SHP77 treated with DMSO at 0.1 percent for 48 hours (cell line): ENCODE measurements around the gene RANBP6.
A peak's percentile ranks its signal among the peaks of the same experiment; 100 is the strongest.
"Not testable (repeated sequence)": the region's sequence is repeated elsewhere in the genome, so short reads cannot be mapped to it uniquely, and the experiment has no call there.

Source experiments
- DNase-seq: peaks from one replicate; lab custom pipeline; 2025; lab: John Stamatoyannopoulos, UW

RANBP6 gene

GRCh38 chr9:6015278-6016157 is at the start of gene RANBP6:
RANBP6 (minus strand) TSS chr9:6015624; CDS start chr9:6015607, 17 bp downstream.
- DNase-seq: peak; percentile 30

- DNase-seq: not testable (repeated sequence)
These were observed 47.7 kb upstream of the RANBP6 start for GRCh38 chr9:6063146-6063545.

GRCh38 chr9:6055666-6056065 is 40.2 kb upstream of the RANBP6 start:
- no peak for DNase-seq

- DNase-seq: no peak
These were observed 39.8 kb upstream of the RANBP6 start for GRCh38 chr9:6055216-6055615.

GRCh38 chr9:6054280-6055099 is 39.1 kb upstream of the RANBP6 start:
- no peak for DNase-seq

- no peak for DNase-seq
These were observed 37.0 kb upstream of the RANBP6 start for GRCh38 chr9:6052293-6052919.

- no peak for DNase-seq
These were observed 36.1 kb upstream of the RANBP6 start for GRCh38 chr9:6051511-6051950.

GRCh38 chr9:6049798-6050197 is 34.4 kb upstream of the RANBP6 start:
- DNase-seq: no peak

GRCh38 chr9:6048039-6048438 is 32.6 kb upstream of the RANBP6 start:
- DNase-seq: no peak

- DNase-seq: no peak
These were observed 31.6 kb upstream of the RANBP6 start for GRCh38 chr9:6047020-6047419.

- no peak for DNase-seq
These were observed 29.9 kb upstream of the RANBP6 start for GRCh38 chr9:6045364-6045763.

- DNase-seq: no peak
These were observed 24.7 kb upstream of the RANBP6 start for GRCh38 chr9:6040077-6040476.

- DNase-seq: no peak
These were observed 21.0 kb upstream of the RANBP6 start for GRCh38 chr9:6036391-6036790.

- DNase-seq: no peak
These were observed 19.5 kb upstream of the RANBP6 start for GRCh38 chr9:6034954-6035353.

GRCh38 chr9:6029604-6030274 is 14.3 kb upstream of the RANBP6 start:
- DNase-seq: no peak

GRCh38 chr9:6024035-6024554 is 8.7 kb upstream of the RANBP6 start:
- DNase-seq: no peak

GRCh38 chr9:6016975-6017374 is 1.6 kb upstream of the RANBP6 start:
- DNase-seq: not testable (repeated sequence)

GRCh38 chr9:6014670-6015270 is 654 bp downstream of the RANBP6 start:
- no peak for DNase-seq

- peak; percentile 76 for DNase-seq
These were observed 7.0 kb downstream of the RANBP6 start for GRCh38 chr9:6008169-6008979.

GRCh38 chr9:6007770-6008168 is 7.7 kb downstream of the RANBP6 start:
- no peak for DNase-seq
